ENCODE data around the gene TCF12. TPM values are rescaled to one million over a fixed set of nuclear protein-coding genes. Genes with fewer than 3 reads are reported as not detected.

Gene TCF12
- polyA plus RNA-seq, 3 donors = 15.8 to 52.5 (median 27.6) TPM

- no peaks in the 10 kb centered on the region for H3K9me3 Mint-ChIP-seq
- no peak overlapping the region for H3K27ac ChIP-seq (ENCODE audit: low read depth in 1 of 2, low read length in 2 of 2)
- no peak overlapping the region for H3K9ac ChIP-seq (ENCODE audit: insufficient read depth, low read length, poor library complexity, severe bottlenecking)
- peaks cover 5% of the 10 kb centered on the region for H4K20me1 ChIP-seq (ENCODE audit: insufficient read depth, low read length)
- intact Hi-C loops (cut with micrococcal nuclease) = no loop called here
- H3K4me3 Mint-ChIP-seq = no peak overlapping the region
- H3K4me1 ChIP-seq (ENCODE audit: control insufficient read depth in 1 of 2, insufficient read depth in 2 of 2, low read length in 2 of 2) = peaks cover 0 to 10% of the 10 kb centered on the region in 2 donors
- peaks cover 12 to 21% of the 10 kb centered on the region in 2 donors for H3K36me3 Mint-ChIP-seq
- H3K27me3 ChIP-seq (ENCODE audit: control insufficient read depth in 2 of 2, insufficient read depth in 2 of 2, low read length in 2 of 2) = no peaks in the 10 kb centered on the region
- no peak overlapping the region for H3K4me2 ChIP-seq (replicated peaks; ENCODE audit: extremely low read depth, low read length, poor library complexity, severe bottlenecking)
- H3K4me1 Mint-ChIP-seq = peaks cover 18% of the 10 kb centered on the region
- H3K27me3 Mint-ChIP-seq (ENCODE audit: low read depth in 3 of 3) = no peaks in the 10 kb centered on the region
- DNase-seq = no peak
- WGBS (ENCODE audit: insufficient coverage) = no CpG with 5 or more reads among the region's 1 CpG
- H3K36me3 ChIP-seq (replicated peaks in 1 of 2; ENCODE audit: control insufficient read depth in 1 of 2, insufficient read depth in 2 of 2, low read length in 2 of 2) = peaks cover 0 to 5% of the 10 kb centered on the region in 2 donors
- peak overlapping the region in 1 of 7 donors; percentile 19 for H3K27ac Mint-ChIP-seq
- H2AFZ ChIP-seq (ENCODE audit: insufficient read depth, low read depth, low read length, poor library complexity, severe bottlenecking) = no peak overlapping the region
- H3K9me3 ChIP-seq (replicated peaks in 1 of 2; ENCODE audit: control insufficient read depth in 1 of 2, insufficient read depth in 1 of 2, low read length in 2 of 2) = no peaks in the 10 kb centered on the region
- no peak for TF ChIP-seq CTCF (IDR thresholded peaks at IDR 0.05)
- H3K79me2 ChIP-seq (ENCODE audit: insufficient read depth, low read length) = no peaks in the 10 kb centered on the region
- no peak overlapping the region for H3K4me3 ChIP-seq (replicated peaks in 1 of 3; ENCODE audit: low read depth in 2 of 3, low read length in 3 of 3)
Measured at GRCh38 chr15:57124036-57124435, 205.6 kb downstream of the TCF12 start.

GRCh38 chr15:57129064-57129463 lies 210.6 kb downstream of the TCF12 start:
- no peaks in the 10 kb centered on the region for H3K27me3 ChIP-seq (ENCODE audit: control insufficient read depth in 2 of 2, insufficient read depth in 2 of 2, low read length in 2 of 2)
- no peak for TF ChIP-seq CTCF (IDR thresholded peaks at IDR 0.05)
- no peaks in the 10 kb centered on the region for H3K4me1 ChIP-seq (ENCODE audit: control insufficient read depth in 1 of 2, insufficient read depth in 2 of 2, low read length in 2 of 2)
- intact Hi-C loops (cut with micrococcal nuclease) = no loop called here
- peaks cover 0 to 14% of the 10 kb centered on the region in 2 donors for H3K36me3 ChIP-seq (replicated peaks in 1 of 2; ENCODE audit: control insufficient read depth in 1 of 2, insufficient read depth in 2 of 2, low read length in 2 of 2)
- no peak overlapping the region for H3K27ac Mint-ChIP-seq
- no peaks in the 10 kb centered on the region for H3K79me2 ChIP-seq (ENCODE audit: insufficient read depth, low read length)
- no peak overlapping the region for H3K4me2 ChIP-seq (replicated peaks; ENCODE audit: extremely low read depth, low read length, poor library complexity, severe bottlenecking)
- no peak overlapping the region for H3K9ac ChIP-seq (ENCODE audit: insufficient read depth, low read length, poor library complexity, severe bottlenecking)
- H3K9me3 Mint-ChIP-seq = no peaks in the 10 kb centered on the region
- H3K9me3 ChIP-seq (replicated peaks in 1 of 2; ENCODE audit: control insufficient read depth in 1 of 2, insufficient read depth in 1 of 2, low read length in 2 of 2) = no peaks in the 10 kb centered on the region
- no peak overlapping the region for H2AFZ ChIP-seq (ENCODE audit: insufficient read depth, low read depth, low read length, poor library complexity, severe bottlenecking)
- H3K4me3 ChIP-seq (replicated peaks in 1 of 3; ENCODE audit: low read depth in 2 of 3, low read length in 3 of 3) = no peak overlapping the region
- WGBS (ENCODE audit: insufficient coverage) = 100% methylated on average over 1 of the region's 3 CpGs
- no peaks in the 10 kb centered on the region for H4K20me1 ChIP-seq (ENCODE audit: insufficient read depth, low read length)
- no peak overlapping the region for H3K4me3 Mint-ChIP-seq
- no peaks in the 10 kb centered on the region for H3K27me3 Mint-ChIP-seq (ENCODE audit: low read depth in 3 of 3)
- DNase-seq = no peak
- peaks cover 2% of the 10 kb centered on the region for H3K4me1 Mint-ChIP-seq
- H3K36me3 Mint-ChIP-seq = peaks cover 15 to 26% of the 10 kb centered on the region in 2 donors
- H3K27ac ChIP-seq (ENCODE audit: low read depth in 1 of 2, low read length in 2 of 2) = no peak overlapping the region

Measured in CD14-positive monocyte (primary cell).